Spleen (tissue), 7 donors: ENCODE measurements around the gene PCNX3.

Experiments
- CTCF ChIP-seq, 11 experiments: fragments of 200-600 bp in 7 of 11; fragments of 450-650 bp in 4 of 11; sonication (generic) in 4 of 11; IDR thresholded peaks in 8 of 11; conservative IDR thresholded peaks in 3 of 11; 1 replicate in 7 of 11; 2 replicates in 4 of 11; pipeline versions ENCODE4 v1.4.0 to v1.8.0; 2016 to 2021; ENCODE audit warnings: antibody characterized with exemption in 11 of 11, inconsistent platforms in 4 of 11, mild to moderate bottlenecking in 1 of 11
- POLR2A ChIP-seq, 3 donors: fragments of 450-650 bp; IDR thresholded peaks; one replicate each; pipeline ENCODE4 v1.5.1; 2017; ENCODE audit warnings: antibody characterized with exemption in 3 of 3, mild to moderate bottlenecking in 1 of 3
- POLR2AphosphoS5 ChIP-seq, 3 donors: sonication (generic); formaldehyde crosslinking; IDR thresholded peaks; one replicate each; pipeline ENCODE4 v1.5.1; 2017; ENCODE audit warnings: antibody characterized with exemption in 3 of 3
- donor health status: DM: no; HTN: no; CAD: no; lungs with moderate emphysema.
- donor health status: DM: no; HTN: no; CAD: no.
- donor health status: DM: no; HTN: no; CAD: no.

GRCh38 chr11:65623177-65623576, 7.6 kb downstream of the PCNX3 start:
- TF ChIP-seq CTCF (IDR thresholded peaks at IDR 0.05 in 8 of 11, conservative IDR thresholded peaks at IDR 0.05 in 3 of 11): no peak
- TF ChIP-seq POLR2A (IDR thresholded peaks at IDR 0.05): no peak
- TF ChIP-seq POLR2AphosphoS5 (IDR thresholded peaks at IDR 0.05): peak in 1 of 3 donors; percentile 13
